GM12873 (cell line): ENCODE measurements around the gene CIDEC.

ENCODE experiments used
- CTCF ChIP-seq: IDR thresholded peaks from 2 replicates; pipeline ENCODE4 v1.5.1; 2012; ENCODE audit warnings: low read depth, mild to moderate bottlenecking, moderate library complexity, low read length, control low read depth; ENCODE audit not compliant: insufficient read depth; ENCODE audit errors: missing control alignments

CIDEC gene

GRCh38 chr3:9848860-9849259 lies 31.2 kb downstream of the CIDEC start:
- TF ChIP-seq CTCF = peak; percentile 43

DNA sequence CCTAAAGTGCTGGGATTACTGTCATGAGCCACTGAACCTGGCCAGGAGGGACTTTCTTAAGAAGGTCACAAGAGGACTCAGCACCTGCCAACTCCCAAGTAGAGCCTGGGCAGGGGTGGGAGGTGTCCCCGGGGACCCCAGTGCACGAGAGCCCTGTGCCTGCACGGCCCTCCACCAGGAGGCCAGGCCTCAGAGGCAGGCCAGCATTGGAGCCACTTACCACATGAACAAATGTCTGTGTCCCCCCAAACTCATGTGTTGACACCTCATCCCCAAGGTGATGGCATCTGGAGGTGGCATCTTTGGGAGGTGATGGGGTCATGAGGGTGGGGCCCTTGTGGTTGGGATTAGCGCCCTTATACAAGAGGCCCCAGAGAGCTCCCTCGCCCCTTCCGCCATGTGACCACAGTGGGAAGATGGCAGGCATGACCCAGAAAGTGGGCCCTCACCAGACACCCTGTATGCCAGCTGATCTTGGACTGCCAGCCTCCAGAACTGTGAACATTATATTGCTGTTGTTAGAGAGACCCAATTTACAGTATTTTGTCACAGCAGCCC lies 33.0 kb downstream of the CIDEC start:
- TF ChIP-seq CTCF = no peak

- no peak for TF ChIP-seq CTCF
Measured at GRCh38 chr3:9846231-9846630, 33.8 kb downstream of the CIDEC start.

DNA sequence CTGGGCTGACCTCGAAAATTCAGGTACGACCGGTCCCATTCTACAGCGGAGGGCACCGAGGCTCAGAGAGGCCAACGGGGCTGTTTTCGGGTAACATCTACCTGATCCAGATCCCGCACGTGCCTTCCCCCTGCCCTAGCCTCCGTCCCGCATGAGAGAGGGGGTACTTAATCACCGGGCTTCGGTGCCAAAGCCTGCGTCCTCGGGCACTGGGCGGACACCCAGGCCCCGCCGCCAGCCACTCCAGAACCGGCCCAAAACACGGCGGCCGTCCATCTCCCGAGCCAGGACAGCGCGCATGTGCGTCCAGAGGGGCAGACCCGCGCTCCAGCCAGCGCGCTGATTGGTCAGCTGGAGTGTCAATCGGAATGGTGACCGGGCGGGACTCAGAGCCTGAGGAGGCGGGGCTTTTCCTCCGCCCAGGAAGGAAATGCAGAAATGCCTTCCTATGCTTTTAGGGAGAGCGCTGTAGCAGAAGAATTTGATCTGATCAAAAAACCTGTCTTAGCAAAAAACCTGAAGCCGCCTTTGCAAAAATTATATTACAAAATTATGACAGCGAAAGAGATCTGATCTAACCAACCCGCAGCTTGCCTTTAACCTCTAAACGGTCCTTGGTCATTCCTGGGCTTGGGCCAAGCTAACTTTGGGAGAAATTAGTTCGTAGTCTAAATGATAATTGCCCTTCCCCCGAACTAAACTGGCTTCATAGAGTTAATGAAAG lies 36.2 kb downstream of the CIDEC start, which contains the start of gene RPUSD3:
RPUSD3 (minus strand) TSS at position 294 of the 724 bp plus-strand sequence; CDS start at position 276, 18 bp downstream.
- TF ChIP-seq CTCF = no peak

- no peak for TF ChIP-seq CTCF
Measured at GRCh38 chr3:9841015-9841414, 39.0 kb downstream of the CIDEC start.

- TF ChIP-seq CTCF = no peak
Measured at GRCh38 chr3:9838856-9839255, 41.2 kb downstream of the CIDEC start.

GRCh38 chr3:9837701-9838582 lies 42.1 kb downstream of the CIDEC start:
- TF ChIP-seq CTCF = no peak
